Measurements from ENCODE around the gene SDK2.

SDK2 gene

DNA sequence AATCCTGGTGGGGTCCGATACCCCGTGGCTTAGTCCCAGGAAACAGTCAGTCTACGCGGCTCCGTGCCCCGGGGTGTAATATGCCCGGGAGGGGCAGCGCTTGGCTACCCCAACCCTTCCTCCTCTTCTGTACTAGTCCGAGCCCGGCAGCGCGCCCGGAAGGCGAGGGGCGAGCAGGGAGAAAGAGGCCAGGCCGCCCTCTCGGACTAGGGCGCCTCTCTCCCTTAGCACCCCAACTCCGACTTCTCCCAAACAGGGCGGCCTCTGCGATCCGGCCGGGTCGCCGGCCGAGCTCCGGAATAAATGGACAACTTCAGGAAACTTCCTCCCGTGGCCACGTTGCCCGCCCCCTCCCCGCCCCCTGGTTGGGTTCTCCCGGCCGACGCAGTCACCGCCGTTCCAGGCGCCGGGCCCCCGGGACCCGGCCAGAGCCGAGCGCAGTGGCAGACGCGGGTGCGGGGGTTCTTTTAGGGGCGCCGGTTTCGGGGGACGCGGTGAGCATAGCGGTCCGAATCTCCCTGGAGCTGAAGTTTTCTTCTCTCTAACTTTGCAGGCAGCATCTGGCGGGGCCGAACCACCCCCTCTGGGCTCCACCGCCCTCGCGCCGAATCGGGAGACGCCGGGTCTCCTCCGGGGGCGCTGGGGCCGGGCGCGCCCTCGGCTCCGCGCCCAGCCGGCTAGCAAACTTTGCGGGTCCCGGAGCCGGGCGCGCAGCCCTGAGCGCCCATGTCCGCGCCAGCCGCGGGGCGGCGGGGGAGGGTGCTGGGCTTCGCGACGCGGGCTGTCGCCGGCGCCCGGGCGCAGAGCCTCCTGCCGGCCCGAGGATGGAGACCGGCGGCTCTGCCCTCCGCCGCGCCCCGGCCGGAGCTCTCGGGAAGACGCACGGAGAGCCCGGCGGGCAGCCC is at the start of gene SDK2:
Gene SDK2, minus strand, starts transcription at position 301 of the 905 bp plus-strand sequence. CDS start 357 bp downstream, outside the sequence.
- DNase-seq = peak; percentile 44

GRCh38 chr17:73693071-73693470 is 48.8 kb upstream of the SDK2 start:
- DNase-seq = no peak

DNA sequence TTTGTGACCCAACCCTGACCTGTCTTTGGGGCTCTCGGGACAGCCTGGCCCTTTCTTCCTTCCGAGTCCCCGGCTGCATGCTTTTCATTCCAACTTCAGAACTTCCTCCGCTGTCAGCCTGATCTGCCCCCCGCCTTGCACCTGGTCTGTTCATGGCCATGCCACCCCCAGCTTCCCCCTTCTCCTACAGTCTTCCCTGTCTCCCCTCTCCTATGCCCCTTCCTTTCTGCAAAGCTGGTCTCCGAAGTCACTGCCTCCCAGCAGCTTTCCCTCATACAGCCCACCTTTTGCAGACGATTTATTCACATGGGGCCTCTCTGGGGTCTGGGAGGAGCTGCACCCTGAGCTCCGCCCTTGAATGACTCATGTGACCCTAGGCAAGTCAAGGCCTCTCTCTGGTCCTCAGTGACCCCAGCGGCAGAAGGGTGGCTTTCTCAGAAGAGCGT is 47.1 kb upstream of the SDK2 start:
- DNase-seq = no peak

GRCh38 chr17:73690676-73691075 is 46.4 kb upstream of the SDK2 start:
- no peak for DNase-seq

GRCh38 chr17:73689596-73690275 is 45.5 kb upstream of the SDK2 start:
- no peak for DNase-seq

- DNase-seq = no peak
These were observed 42.7 kb upstream of the SDK2 start for GRCh38 chr17:73686961-73687360.

- no peak for DNase-seq
These were observed 41.9 kb upstream of the SDK2 start for GRCh38 chr17:73686126-73686525.

GRCh38 chr17:73684183-73684582 is 39.9 kb upstream of the SDK2 start:
- DNase-seq = no peak

- DNase-seq = no peak
These were observed 39.5 kb upstream of the SDK2 start for GRCh38 chr17:73683771-73684170.

GRCh38 chr17:73681946-73682345 is 37.7 kb upstream of the SDK2 start:
- DNase-seq = no peak

GRCh38 chr17:73679476-73679875 is 35.2 kb upstream of the SDK2 start:
- no peak for DNase-seq

DNA sequence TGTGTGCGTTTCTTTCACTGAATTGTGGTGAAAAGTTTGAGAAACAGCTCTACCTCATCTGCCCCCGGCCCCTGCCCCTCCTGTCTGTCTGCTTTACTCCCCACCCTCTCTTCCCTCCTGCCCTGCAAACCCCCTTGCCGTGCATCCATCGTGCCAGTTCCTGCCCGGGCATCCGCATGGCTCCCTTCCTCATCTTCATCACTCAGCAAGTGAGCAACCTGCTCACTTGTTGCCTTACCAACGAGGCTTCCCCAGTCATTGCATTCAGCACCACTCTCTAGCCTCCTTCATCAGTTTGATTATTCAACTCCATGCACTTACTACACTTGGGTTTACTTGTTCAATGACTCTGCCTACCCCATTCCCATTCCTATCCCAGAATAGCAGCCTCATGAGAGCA is 34.8 kb upstream of the SDK2 start:
- DNase-seq = no peak

- no peak for DNase-seq
These were observed 25.5 kb upstream of the SDK2 start for GRCh38 chr17:73669771-73670170.

DNA sequence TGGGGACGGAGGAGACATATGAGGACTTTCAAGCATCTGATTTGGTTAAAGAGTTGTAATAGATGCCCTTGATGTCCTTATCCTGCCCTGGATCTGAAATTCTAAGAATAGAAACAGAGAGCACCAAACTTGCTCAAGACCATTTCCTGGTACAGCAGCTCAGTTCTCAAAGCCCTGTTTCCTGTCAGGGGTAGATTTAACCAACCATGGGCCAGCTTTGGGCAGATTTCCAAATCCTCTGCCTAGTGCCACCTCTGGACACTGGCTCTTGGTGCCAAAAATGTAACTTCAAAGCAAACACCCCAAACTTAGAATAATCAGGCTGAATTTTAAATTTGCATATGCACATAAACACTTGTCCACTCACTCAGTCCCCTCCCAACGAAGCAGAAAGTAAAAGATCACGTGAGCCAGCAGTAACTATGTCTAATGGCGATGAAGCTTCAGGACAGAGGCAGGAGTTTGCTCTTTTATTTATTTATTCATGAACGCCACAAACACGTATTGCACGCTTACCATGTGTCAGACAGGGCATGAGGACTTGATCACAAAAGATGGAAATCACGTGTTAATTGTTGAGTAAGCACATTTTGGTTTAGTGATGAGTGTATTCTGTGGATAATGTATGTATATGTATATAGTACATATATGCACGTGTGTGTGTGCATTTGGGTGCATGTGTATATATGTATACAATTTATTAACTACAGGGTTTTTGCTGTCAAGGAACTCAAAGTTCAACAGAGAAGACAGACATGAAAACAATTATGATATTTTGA is 23.1 kb upstream of the SDK2 start:
- DNase-seq = no peak

- DNase-seq = peak; percentile 51
These were observed 19.4 kb upstream of the SDK2 start for GRCh38 chr17:73663614-73664013.

DNA sequence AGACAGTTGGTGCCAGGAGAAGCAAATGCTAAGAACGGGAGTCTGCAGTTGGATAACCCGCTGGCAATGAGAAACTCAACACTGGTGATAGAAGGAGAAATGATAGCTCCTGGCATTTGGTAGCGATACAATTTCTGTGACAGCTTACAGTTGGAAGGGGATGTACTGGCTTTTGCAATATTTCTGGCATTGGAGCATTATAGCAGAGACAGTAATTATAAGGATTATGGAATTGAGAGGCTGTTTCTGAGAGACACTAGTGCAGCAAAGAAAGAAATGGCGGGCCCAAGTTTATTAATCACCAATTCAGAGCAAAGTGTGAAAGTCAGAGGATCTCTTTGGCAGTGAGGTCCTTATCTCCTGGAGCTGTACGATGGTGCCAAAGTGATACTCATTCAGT is 16.1 kb upstream of the SDK2 start:
- DNase-seq = no peak

- DNase-seq = no peak
These were observed 14.7 kb upstream of the SDK2 start for GRCh38 chr17:73658821-73659515.

GRCh38 chr17:73657473-73658116 is 13.3 kb upstream of the SDK2 start:
- DNase-seq = peak; percentile 64

DNA sequence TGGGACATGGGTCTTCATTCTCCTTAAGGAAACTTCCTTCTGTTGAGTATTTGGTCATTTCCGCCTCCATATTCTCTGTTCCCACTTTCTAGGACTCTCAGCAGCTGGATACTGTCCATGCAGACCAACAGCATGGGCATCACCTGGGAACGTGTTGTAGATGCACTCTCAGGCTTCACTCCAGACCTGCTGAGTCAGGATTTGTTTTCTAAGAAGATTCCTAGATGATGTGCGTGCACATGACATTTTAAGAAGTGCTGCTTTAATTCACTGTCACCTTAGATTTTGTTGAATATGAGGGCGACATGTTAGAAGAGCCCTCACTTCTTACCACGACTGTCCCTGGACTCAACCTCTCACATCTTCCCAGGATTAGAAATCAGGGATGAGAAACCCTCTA is 10.0 kb upstream of the SDK2 start:
- no peak for DNase-seq

DNA sequence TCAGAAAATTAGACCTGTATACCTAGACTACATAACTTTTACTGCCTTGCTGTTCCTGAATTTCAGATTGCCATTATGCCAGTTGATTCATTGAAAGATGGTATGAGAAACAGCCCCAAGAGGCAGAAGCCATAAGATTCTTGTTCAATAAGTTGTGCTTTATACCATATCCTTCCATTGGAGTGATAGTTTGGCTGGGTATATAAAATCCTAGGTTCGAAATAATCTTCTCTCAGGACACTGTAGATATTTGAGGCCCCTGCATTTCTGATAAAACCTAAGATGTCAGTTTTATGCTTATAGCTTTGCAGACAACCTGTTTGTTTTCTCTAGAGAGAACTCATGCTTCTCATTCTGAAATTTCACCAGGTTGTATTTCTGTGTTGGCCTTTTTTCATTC is 9.6 kb upstream of the SDK2 start:
- DNase-seq = no peak

- DNase-seq = no peak
These were observed 8.7 kb upstream of the SDK2 start for GRCh38 chr17:73652886-73653480.

Measured in NCI-H510A (cell line).